ENCODE data around the gene DSCAML1.

DSCAML1 gene

DNA sequence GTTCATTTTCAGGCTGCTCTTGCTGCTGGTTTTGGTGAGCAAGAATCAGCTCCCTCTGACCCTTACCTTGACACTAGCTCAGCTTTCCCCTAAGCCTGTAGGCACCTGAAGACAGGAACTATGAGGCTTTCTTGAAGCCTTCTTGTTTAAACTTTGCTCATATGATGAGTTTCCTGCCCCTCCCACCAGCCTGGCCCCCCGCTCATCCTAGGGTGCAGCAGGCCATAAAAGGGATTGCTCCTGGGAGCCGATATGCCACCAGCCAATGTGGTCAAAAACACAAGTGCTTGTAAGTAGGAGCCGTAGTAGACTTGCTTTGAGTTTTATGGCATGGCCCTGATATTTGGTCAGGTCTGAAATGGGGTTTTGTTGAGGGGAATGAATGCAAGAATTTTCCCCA, 164.7 kb downstream of the DSCAML1 start:
- Histone ChIP-seq H3K27me3 (ENCODE audit: control insufficient read depth, insufficient read depth, low read length) (peaks cover 22% of the 10 kb centered on the region), H3K4me1 (ENCODE audit: control insufficient read depth, insufficient read depth, low read length) (no peaks in the 10 kb centered on the region), H3K4me2 (ENCODE audit: low read length) (no peak overlapping the region), H3K36me3 (ENCODE audit: insufficient read depth, low read length) (no peaks in the 10 kb centered on the region), H3K9me3 (replicated peaks; ENCODE audit: low read length) (no peaks in the 10 kb centered on the region), H3K4me3 (ENCODE audit: low read length) (no peak overlapping the region), H3K9ac (ENCODE audit: low read depth, low read length) (no peak overlapping the region)

GRCh38 chr11:117631336-117632140, 165.5 kb downstream of the DSCAML1 start:
- Histone ChIP-seq H3K9me3 (replicated peaks; ENCODE audit: low read length) (no peaks in the 10 kb centered on the region), H3K4me3 (ENCODE audit: low read length) (no peak overlapping the region), H3K9ac (ENCODE audit: low read depth, low read length) (no peak overlapping the region), H3K4me2 (ENCODE audit: low read length) (no peak overlapping the region), H3K36me3 (ENCODE audit: insufficient read depth, low read length) (no peaks in the 10 kb centered on the region), H3K4me1 (ENCODE audit: control insufficient read depth, insufficient read depth, low read length) (no peaks in the 10 kb centered on the region), H3K27me3 (ENCODE audit: control insufficient read depth, insufficient read depth, low read length) (peaks cover 22% of the 10 kb centered on the region)

GRCh38 chr11:117629891-117630538, 167.0 kb downstream of the DSCAML1 start:
- H3K27me3 ChIP-seq (ENCODE audit: control insufficient read depth, insufficient read depth, low read length): peaks cover 11% of the 10 kb centered on the region
- H3K9me3 ChIP-seq (replicated peaks; ENCODE audit: low read length): no peaks in the 10 kb centered on the region
- no peak overlapping the region for H3K4me3 ChIP-seq (ENCODE audit: low read length)
- H3K4me1 ChIP-seq (ENCODE audit: control insufficient read depth, insufficient read depth, low read length): no peaks in the 10 kb centered on the region
- no peak overlapping the region for H3K4me2 ChIP-seq (ENCODE audit: low read length)
- no peak overlapping the region for H3K9ac ChIP-seq (ENCODE audit: low read depth, low read length)
- H3K36me3 ChIP-seq (ENCODE audit: insufficient read depth, low read length): no peaks in the 10 kb centered on the region

DNA sequence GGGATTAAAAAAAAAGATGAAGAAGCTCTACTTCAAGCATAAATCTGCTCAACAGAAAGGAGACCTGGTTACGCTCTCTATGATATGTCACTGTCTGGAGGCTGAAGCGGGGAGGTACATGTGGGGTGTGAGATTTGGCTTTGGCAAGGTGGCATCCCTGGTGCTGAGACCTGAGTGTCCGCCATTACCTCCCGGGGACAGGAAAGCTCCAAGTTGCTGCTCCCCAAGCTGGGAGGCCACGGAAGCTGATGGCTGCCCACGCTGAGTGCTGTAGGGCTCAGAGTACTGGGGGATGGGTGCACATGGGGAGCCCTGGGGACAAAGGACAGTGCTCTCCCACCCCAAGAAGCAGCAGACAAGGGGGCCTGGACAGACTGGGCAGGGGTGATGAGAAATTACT, 167.9 kb downstream of the DSCAML1 start:
- Histone ChIP-seq H3K9ac (ENCODE audit: low read depth, low read length) (no peak overlapping the region), H3K9me3 (replicated peaks; ENCODE audit: low read length) (no peaks in the 10 kb centered on the region), H3K4me2 (ENCODE audit: low read length) (no peak overlapping the region), H3K4me3 (ENCODE audit: low read length) (no peak overlapping the region), H3K4me1 (ENCODE audit: control insufficient read depth, insufficient read depth, low read length) (no peaks in the 10 kb centered on the region), H3K27me3 (ENCODE audit: control insufficient read depth, insufficient read depth, low read length) (peaks cover 6% of the 10 kb centered on the region), H3K36me3 (ENCODE audit: insufficient read depth, low read length) (no peaks in the 10 kb centered on the region)

DNA sequence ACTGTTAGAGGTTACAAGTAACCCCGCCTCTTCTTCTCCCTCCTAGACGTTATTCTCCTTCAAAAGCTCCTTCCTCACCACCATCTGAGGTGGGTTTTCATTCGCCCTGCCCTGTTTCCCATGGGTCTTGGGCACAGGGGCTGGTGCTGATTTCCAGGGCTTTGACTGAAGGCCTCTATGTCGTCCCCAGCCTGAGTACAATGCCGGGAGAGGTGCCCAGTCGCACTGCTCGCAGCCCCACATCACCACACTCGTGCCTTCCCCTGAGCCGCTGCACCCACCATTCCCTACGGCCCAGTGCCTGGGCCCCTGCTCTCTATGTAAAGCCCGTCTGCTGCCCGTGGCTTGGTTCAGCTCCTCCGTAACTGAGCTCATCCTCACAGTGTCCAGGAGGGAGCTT, 169.8 kb downstream of the DSCAML1 start:
- Histone ChIP-seq H3K4me1 (ENCODE audit: control insufficient read depth, insufficient read depth, low read length) (no peaks in the 10 kb centered on the region), H3K9ac (ENCODE audit: low read depth, low read length) (no peak overlapping the region), H3K4me3 (ENCODE audit: low read length) (no peak overlapping the region), H3K9me3 (replicated peaks; ENCODE audit: low read length) (no peaks in the 10 kb centered on the region), H3K27me3 (ENCODE audit: control insufficient read depth, insufficient read depth, low read length) (peaks cover 6% of the 10 kb centered on the region), H3K4me2 (ENCODE audit: low read length) (no peak overlapping the region), H3K36me3 (ENCODE audit: insufficient read depth, low read length) (no peaks in the 10 kb centered on the region)

DNA sequence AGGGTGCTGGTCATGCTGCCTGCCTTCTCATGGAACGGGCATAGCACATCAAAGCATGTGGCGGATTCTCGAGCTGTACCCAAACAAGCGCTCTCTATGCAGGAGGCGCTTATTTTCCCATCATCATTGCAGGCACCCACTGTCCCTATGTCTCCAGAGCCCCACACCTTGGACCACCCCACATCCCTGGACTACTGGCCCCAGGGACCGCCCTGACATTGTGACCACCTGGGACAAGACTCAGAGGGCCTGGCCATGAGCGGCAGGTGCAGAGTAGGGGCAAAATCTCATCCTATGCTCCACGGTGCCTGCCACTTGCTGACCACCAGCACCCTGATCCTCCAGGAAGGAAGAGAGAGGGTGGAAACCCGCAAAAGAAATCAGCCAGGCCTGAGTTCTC, 170.4 kb downstream of the DSCAML1 start:
- Histone ChIP-seq H3K27me3 (ENCODE audit: control insufficient read depth, insufficient read depth, low read length) (peaks cover 6% of the 10 kb centered on the region), H3K9me3 (replicated peaks; ENCODE audit: low read length) (no peaks in the 10 kb centered on the region), H3K4me3 (ENCODE audit: low read length) (no peak overlapping the region), H3K36me3 (ENCODE audit: insufficient read depth, low read length) (no peaks in the 10 kb centered on the region), H3K4me2 (ENCODE audit: low read length) (no peak overlapping the region), H3K9ac (ENCODE audit: low read depth, low read length) (no peak overlapping the region), H3K4me1 (ENCODE audit: control insufficient read depth, insufficient read depth, low read length) (no peaks in the 10 kb centered on the region)

GRCh38 chr11:117625237-117625636, 171.8 kb downstream of the DSCAML1 start:
- Histone ChIP-seq H3K4me3 (ENCODE audit: low read length) (no peak overlapping the region), H3K9ac (ENCODE audit: low read depth, low read length) (no peak overlapping the region), H3K4me2 (ENCODE audit: low read length) (no peak overlapping the region), H3K9me3 (replicated peaks; ENCODE audit: low read length) (no peaks in the 10 kb centered on the region), H3K4me1 (ENCODE audit: control insufficient read depth, insufficient read depth, low read length) (no peaks in the 10 kb centered on the region), H3K27me3 (ENCODE audit: control insufficient read depth, insufficient read depth, low read length) (peaks cover 6% of the 10 kb centered on the region), H3K36me3 (ENCODE audit: insufficient read depth, low read length) (no peaks in the 10 kb centered on the region)

GRCh38 chr11:117623831-117624271, 173.2 kb downstream of the DSCAML1 start:
- H3K9ac ChIP-seq (ENCODE audit: low read depth, low read length): no peak overlapping the region
- no peak overlapping the region for H3K4me3 ChIP-seq (ENCODE audit: low read length)
- no peaks in the 10 kb centered on the region for H3K9me3 ChIP-seq (replicated peaks; ENCODE audit: low read length)
- no peak overlapping the region for H3K4me2 ChIP-seq (ENCODE audit: low read length)
- H3K4me1 ChIP-seq (ENCODE audit: control insufficient read depth, insufficient read depth, low read length): no peaks in the 10 kb centered on the region
- peaks cover 7% of the 10 kb centered on the region for H3K27me3 ChIP-seq (ENCODE audit: control insufficient read depth, insufficient read depth, low read length)
- no peaks in the 10 kb centered on the region for H3K36me3 ChIP-seq (ENCODE audit: insufficient read depth, low read length)

GRCh38 chr11:117621226-117621625, 175.8 kb downstream of the DSCAML1 start:
- H3K36me3 ChIP-seq (ENCODE audit: insufficient read depth, low read length): no peaks in the 10 kb centered on the region
- no peak overlapping the region for H3K4me2 ChIP-seq (ENCODE audit: low read length)
- H3K27me3 ChIP-seq (ENCODE audit: control insufficient read depth, insufficient read depth, low read length): peaks cover 7% of the 10 kb centered on the region
- no peak overlapping the region for H3K9ac ChIP-seq (ENCODE audit: low read depth, low read length)
- no peaks in the 10 kb centered on the region for H3K4me1 ChIP-seq (ENCODE audit: control insufficient read depth, insufficient read depth, low read length)
- no peaks in the 10 kb centered on the region for H3K9me3 ChIP-seq (replicated peaks; ENCODE audit: low read length)
- no peak overlapping the region for H3K4me3 ChIP-seq (ENCODE audit: low read length)

- Histone ChIP-seq H3K36me3 (ENCODE audit: insufficient read depth, low read length) (no peaks in the 10 kb centered on the region), H3K9me3 (replicated peaks; ENCODE audit: low read length) (no peaks in the 10 kb centered on the region), H3K9ac (ENCODE audit: low read depth, low read length) (no peak overlapping the region), H3K4me1 (ENCODE audit: control insufficient read depth, insufficient read depth, low read length) (no peaks in the 10 kb centered on the region), H3K4me2 (ENCODE audit: low read length) (no peak overlapping the region), H3K27me3 (ENCODE audit: control insufficient read depth, insufficient read depth, low read length) (peaks cover 7% of the 10 kb centered on the region), H3K4me3 (ENCODE audit: low read length) (no peak overlapping the region)
Observed at GRCh38 chr11:117620659-117621058, 176.4 kb downstream of the DSCAML1 start.

DNA sequence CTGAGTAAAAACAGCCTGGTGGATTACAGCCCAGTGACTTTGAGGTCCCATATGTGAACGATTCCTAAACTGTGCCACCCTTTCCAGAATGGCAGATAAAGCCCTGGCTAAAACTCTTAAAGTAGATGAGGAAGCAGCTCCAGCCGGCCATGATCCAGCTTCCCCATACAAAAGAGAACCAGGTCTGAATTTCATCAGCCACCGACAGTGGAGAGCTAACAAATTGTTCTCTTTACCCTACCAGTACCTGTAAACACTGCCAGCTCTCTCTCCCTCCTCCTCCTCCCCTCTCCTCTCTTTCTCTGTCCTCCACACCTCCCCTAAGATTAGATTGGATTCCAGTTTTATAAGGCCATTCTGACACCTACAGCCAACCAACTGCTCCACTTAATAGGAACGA, 176.9 kb downstream of the DSCAML1 start:
- Histone ChIP-seq H3K36me3 (ENCODE audit: insufficient read depth, low read length) (no peaks in the 10 kb centered on the region), H3K4me3 (ENCODE audit: low read length) (no peak overlapping the region), H3K27me3 (ENCODE audit: control insufficient read depth, insufficient read depth, low read length) (peaks cover 7% of the 10 kb centered on the region), H3K9ac (ENCODE audit: low read depth, low read length) (no peak overlapping the region), H3K4me1 (ENCODE audit: control insufficient read depth, insufficient read depth, low read length) (no peaks in the 10 kb centered on the region), H3K4me2 (ENCODE audit: low read length) (no peak overlapping the region), H3K9me3 (replicated peaks; ENCODE audit: low read length) (no peaks in the 10 kb centered on the region)

- no peak overlapping the region for H3K4me3 ChIP-seq (ENCODE audit: low read length)
Observed at GRCh38 chr11:117619661-117620060, 177.4 kb downstream of the DSCAML1 start.

More at GRCh38 chr11:117619661-117620060, 177.4 kb downstream of the DSCAML1 start:
- Histone ChIP-seq H3K36me3 (ENCODE audit: insufficient read depth, low read length) (no peaks in the 10 kb centered on the region), H3K4me2 (ENCODE audit: low read length) (no peak overlapping the region), H3K27me3 (ENCODE audit: control insufficient read depth, insufficient read depth, low read length) (peaks cover 7% of the 10 kb centered on the region), H3K9ac (ENCODE audit: low read depth, low read length) (no peak overlapping the region), H3K4me1 (ENCODE audit: control insufficient read depth, insufficient read depth, low read length) (no peaks in the 10 kb centered on the region), H3K9me3 (replicated peaks; ENCODE audit: low read length) (no peaks in the 10 kb centered on the region)
